NCI-H1436 treated with DMSO at 0.1 percent for 48 hours (cell line): ENCODE results near the gene CEP72.
"Not testable (repeated sequence)": the region's sequence is repeated elsewhere in the genome, so short reads cannot be mapped to it uniquely, and the experiment has no call there.

Experiments
- DNase-seq: peaks from one replicate; lab custom pipeline; 2025; lab: John Stamatoyannopoulos, UW

CEP72 gene

DNA sequence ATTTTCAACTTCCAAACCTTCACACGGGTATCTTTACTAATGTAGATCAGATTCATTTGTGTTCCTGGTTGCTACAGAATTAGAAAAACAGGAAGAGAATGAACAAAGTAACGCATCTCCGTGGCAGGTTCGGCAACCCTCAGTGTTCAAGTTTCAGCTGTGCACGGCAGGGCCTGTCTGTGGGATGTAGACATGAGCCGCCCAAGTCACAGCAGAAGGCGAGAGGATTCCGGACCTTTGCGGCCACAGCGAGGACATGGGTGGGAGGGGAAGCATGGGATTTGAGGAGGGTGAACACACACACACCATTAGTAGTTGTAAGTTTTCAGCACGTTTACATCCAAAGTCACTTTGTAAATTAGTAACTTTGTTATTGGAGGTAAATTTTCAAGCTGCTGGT, 31.7 kb upstream of the CEP72 start:
- DNase-seq, result no peak

DNA sequence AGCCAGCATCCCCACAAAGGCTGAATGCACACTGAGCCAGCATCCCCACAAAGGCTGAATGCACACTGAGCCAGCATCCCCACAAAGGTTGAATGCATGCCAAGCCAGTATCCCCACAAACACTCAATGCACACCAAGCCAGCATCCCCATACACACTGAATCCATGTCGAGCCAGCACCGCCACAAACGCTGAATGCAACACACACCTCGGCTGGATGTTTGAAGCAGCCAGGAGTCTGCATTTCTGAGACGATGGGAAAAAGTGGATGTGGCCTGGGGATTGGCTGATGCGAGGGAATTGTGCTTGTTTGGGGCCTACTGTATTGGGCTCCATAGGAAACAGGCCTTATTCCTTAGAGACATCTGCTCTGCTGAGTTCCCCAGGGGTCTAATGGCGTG, 30.9 kb upstream of the CEP72 start:
- DNase-seq, result no peak

DNA sequence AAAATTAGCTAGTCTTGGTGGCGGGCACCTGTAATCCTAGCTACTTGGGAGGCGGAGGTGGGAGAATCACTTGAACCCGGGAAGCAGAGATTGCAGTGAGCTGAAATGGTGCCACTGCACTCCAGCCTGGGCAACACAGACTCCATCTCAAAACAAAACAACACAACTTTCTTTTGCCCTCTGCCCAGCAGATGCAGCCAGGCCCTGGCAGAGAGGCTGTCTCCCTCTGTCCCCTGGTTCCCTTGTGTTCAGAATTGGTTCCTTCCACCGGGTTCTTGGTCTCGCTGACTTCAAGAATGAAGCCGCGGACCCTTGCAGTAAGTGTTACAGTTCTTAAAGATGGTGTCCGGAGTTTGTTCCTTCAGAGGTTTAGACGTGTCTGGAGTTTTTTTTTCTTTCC, 30.2 kb upstream of the CEP72 start:
- DNase-seq, result no peak

DNA sequence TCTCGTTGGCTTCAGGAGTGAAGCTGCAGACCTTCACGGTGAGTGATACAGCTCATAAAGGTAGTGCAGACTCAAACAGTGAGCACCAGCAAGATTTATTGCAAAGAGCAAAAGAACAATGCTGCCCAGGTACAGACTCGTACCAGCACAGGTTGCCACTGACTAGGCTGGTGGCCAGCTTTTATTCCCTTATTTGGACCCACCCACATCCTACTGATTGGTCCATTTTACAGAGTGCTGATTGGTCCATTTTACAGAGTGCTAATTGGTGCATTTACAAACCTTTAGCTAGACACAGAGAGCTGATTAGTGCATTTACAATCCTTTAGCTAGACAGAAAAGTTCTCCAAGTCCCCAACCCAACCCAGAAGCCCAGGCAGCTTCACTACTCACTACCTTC, 29.7 kb upstream of the CEP72 start:
- DNase-seq, result not testable (repeated sequence)

GRCh38 chr5:582936-583635, 29.1 kb upstream of the CEP72 start:
- DNase-seq, result no peak

DNA sequence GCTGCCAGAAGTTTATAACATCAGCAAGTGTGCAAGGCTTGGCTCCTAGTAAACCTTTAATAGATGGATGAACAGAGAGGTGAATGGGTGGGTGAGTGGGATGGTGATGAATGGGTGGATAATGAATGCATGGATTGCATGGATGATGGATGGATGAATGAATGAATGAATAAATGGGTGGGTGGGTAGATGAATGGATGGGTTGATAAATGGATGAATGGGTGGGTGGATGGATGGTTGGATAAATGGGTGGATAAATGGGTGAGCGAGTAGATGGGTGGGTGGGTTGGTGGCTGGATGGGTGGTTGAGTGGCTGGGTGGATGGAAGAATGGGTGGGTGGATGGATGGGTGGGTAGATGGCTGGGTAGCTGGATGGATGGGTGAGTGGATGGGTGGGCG, 28.5 kb upstream of the CEP72 start:
- no peak for DNase-seq

DNA sequence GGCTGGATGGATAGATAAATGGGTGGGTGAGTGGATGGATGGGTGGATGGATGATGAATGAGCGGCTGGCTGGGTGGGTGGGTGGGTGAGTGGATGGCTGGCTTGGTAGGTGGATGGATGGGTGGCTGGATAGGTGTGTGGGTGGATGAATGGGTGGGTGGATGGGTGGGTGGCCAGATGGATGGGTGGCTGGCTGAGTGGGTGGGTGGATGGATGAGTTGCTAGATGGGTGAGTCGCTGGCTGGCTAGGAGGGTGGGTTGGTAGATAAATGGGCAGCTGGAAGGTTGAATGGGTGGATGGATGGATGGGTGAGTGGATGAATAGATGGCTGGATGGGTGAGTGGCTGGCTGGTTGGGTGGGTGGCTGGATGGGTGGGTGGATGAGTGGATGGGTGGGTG, 27.9 kb upstream of the CEP72 start:
- DNase-seq, result no peak

DNA sequence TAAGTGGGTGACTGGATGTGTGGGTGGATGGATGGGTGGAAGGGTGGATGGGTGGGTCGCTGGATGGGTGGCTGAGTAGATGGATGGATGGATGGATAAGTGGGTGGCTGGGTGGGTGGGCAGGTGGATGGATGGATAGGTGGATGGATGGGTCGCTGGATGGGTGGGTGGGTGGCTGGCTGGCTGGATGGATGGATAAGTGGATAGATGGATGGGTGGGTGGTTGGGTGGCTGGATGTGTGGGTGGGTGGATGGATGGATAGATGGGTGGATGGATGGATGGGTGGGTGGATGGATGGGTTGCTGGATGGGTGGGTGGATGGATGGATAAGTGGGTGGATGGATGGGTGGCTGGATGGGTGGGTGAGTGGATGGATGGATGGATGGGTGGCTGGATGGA, 27.3 kb upstream of the CEP72 start:
- no peak for DNase-seq

GRCh38 chr5:585556-585955, 26.6 kb upstream of the CEP72 start:
- DNase-seq, result no peak

DNA sequence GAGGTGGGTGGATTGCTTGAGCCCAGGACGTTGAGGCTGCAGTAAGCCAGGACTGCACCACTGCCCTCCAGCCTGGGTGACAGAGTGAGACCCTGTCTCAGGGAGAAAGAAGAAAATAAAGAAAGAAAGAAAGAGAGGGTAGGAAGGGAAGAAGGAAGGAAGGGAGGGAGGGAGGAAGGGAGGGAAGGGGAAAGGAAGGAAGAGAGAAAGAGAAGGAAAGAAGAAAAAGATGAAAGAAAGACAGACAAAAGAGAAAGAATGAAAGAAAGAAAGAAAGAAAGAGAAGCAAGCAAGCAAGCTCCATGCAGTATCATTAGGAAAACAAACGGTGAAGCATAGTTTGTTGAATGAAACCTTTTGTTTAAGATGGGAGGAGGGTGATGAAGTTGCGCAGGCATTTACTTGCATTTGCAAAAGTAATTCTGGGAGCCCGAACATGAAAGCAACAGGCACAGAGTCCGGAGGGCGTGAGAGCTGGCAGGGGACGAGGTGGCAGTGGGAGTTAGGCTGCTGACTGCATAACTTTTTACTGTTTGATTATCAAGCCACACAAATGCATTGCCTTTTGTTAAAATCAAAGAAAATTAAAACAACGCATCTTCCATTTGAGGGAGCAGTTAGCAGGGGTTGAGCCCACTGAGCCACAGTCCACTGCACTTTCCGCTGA, 26.0 kb upstream of the CEP72 start:
- DNase-seq, result no peak

- no peak for DNase-seq
Observed at GRCh38 chr5:586751-587285, 25.3 kb upstream of the CEP72 start.

GRCh38 chr5:587403-587802, 24.7 kb upstream of the CEP72 start:
- DNase-seq, result no peak

- DNase-seq, result no peak
Observed at GRCh38 chr5:588406-588995, 23.6 kb upstream of the CEP72 start.

DNA sequence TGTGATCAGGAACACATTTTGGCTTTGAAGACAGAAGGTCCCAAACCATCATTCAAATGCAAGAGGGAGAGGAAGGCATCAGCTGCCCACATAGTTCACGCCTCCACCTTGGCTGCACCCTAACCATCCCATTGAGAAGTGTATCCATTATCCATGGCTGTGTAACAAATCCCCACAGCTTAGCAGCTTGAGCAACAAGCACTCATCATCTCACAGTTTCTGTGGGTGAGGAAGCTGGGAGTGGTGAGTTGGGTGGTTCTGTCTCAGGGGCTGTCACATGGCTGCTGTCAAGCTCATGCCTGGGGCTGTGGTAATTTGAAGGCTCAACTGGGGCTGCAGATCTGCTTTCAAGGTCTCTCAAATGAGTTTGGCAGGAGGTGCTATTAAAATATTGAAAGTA, 23.0 kb upstream of the CEP72 start:
- DNase-seq, result no peak

- no peak for DNase-seq
Observed at GRCh38 chr5:589588-589987, 22.6 kb upstream of the CEP72 start.

DNA sequence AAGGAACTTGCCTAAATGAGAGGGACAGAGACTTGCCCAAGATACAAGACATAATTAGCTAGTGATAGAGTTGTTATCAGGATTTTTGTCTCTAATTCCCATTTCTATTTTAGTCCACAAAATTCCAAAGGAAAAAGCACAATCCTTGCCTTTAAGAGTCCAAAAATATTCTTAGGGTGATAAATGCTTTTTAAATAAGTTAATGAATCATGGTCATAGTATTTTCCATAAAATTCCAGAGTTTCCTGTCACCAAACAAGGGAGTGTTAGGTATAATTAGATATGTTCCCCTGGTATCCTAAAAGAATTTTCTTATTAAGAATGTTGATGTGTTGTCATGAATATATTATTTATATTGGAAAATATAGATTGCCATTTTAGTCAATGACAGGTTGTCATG, 21.8 kb upstream of the CEP72 start:
- no peak for DNase-seq

- DNase-seq, result peak; percentile 88
Observed at GRCh38 chr5:591746-592145, 20.4 kb upstream of the CEP72 start.

- DNase-seq, result no peak
Observed at GRCh38 chr5:592158-592557, 20.0 kb upstream of the CEP72 start.

DNA sequence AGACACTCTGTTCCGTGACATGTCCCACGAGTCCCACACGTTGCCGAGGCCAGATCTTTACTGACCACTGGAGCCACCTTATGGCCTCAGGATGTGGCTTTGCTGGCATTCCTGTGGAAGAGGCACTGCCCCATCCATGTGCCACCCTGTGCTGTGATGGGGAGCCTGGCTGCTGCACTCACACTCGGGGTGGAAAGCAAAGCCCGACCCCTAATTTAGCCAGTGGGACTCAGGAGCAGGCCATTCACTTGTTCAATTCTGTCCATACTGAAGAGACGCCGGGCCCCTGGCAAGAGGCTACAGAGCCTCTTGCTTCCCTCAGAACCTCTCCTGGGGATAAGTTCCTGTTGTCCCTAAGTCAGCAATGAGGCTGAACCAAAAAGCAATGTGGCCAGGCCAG, 18.6 kb upstream of the CEP72 start:
- no peak for DNase-seq

DNA sequence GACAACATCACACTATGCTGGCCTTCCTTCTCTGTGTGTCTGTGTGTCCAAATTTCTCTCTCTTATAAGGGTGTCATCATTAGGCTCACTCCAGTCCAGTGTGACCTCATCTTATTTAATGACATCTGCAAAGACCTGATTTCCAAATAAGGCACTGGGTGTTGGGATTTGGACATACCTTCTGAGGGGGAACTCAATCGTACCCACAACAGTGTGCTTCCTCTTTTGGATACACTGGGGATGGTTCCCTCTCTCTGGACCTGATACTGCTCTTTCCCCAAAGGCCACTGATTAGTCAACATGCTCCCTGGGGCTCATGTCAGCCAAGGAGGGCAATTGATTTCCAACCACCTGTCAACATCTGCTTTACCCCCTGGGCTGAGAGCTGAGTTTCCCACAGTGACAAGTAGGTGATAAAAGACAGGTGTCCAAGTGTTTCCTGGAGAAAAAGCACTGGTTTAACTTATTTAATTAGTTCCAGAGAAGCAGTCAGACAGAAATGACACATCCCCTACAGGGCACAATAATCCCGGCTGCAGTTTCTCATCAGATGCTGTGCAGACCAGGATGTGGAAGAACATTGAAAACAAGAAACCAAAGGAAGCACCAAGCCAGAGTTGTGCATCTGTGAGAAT, 17.8 kb upstream of the CEP72 start:
- no peak for DNase-seq

DNA sequence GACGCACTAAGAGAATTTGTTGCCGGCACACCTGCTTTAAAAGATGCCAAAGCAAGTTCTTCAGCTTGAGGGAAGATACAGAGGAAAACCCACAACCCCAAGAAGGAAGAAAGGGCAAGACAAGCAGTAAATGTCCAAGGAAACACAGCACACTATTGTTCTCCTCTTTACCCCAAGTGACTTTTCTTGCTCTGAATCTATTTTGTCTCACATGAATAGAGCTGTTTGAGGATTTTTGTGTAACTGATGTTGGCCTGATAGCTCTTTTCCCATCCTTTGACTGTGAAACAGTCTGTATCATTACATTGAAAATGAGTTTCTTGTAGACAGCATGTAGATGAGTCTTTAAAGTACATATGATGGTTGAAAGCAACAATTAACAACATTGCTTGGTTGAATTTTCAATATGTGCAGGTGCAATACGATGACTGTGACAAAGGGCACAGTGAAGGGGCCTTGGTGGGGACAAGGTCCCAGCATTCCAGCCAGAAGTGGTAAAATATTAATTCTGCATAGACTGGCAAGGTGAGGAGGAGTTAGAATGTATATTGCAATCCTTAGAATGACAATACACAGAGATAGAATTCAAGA, 16.8 kb upstream of the CEP72 start:
- DNase-seq, result no peak

DNA sequence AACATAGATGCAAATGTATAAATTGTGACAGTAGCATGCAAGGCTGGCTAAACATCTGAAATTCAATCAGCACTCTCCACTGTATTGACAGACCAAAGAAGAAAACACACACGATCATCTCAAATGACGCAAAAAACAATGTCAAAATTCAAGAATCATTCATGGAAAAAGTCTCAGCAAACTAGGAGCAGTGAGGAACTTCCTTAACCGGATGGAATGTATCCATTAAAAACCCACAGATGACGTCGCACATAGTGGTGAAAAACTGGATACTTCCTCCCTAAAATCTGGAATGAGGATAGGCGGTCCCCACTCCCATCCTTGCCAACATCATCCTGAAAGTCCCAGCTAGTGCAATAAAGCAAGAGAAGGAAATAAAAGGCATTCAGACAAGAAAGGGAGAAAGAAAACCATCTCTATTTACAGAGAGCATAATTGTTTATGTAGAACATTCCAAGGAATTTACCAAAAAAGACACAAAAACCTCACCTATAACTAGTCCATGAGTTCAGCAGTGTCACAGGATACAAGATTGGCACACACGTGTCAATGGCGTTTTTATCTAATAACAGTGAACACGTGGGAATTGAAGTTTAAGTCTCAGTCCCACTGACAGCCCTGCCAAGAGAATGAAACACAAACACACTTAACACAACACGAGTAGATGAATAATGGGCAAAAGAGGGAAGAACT, 14.1 kb upstream of the CEP72 start:
- no peak for DNase-seq
